ENCODE data around the gene TAF5.

The TAF5 gene

DNA sequence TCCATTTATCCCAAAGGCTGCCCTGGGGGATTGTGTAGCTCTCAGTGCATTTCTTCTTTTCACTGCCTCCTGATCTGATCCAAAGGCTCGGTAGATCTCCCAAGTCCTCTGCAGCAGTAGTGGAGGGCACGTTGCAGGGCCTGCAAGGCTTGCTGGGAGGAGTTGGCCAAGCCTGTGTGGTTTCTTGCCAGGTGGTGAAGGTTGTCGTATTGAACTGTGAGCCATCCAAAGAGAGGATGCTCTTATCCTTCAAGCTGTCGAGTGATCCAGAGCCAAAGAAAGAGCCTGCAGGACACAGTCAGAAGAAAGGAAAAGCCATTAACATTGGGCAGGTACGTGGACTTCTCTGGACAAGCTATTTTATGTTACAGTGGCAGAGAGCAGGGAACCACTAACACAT is 49.8 kb downstream of the TAF5 start:
- H3K36me3 ChIP-seq (ENCODE audit: control insufficient read depth, insufficient read depth, low read length), result no peaks in the 10 kb centered on the region
- no peak overlapping the region for H3K9ac ChIP-seq
- H3K4me2 ChIP-seq (ENCODE audit: low read length), result no peak overlapping the region
- no peaks in the 10 kb centered on the region for H3K4me1 ChIP-seq
- no peak overlapping the region for H3K4me3 ChIP-seq (ENCODE audit: low read depth, low read length)
- no peak overlapping the region for H3K27ac ChIP-seq
- TF ChIP-seq CTCF (IDR thresholded peaks at IDR 0.05), result no peak
- no peaks in the 10 kb centered on the region for H3K27me3 ChIP-seq (ENCODE audit: control insufficient read depth, insufficient read depth, low read length)
- H3K9me3 ChIP-seq (ENCODE audit: control insufficient read depth, low read length), result no peaks in the 10 kb centered on the region
- H3K79me2 ChIP-seq, result no peaks in the 10 kb centered on the region
- no peak overlapping the region for H2AFZ ChIP-seq

DNA sequence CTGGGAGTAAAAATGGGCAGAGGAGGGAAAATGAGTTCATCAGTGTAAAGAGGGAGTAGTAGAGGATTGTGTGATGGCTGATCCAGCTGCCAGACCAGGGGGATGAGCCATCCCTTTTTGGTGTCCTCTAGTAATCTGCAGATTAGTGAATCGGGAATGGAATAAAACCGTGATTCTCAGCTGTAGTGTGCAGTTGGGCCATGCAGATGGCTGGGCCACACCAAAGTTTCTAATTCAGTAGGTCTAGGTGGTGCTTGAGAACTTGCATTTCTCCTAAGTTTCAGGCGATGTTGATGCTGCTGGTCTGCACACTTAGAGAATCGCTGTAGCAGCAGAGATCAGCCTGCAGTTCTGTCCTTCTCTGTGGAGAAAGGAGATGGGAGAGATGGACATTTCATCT is 51.3 kb downstream of the TAF5 start:
- TF ChIP-seq CTCF (IDR thresholded peaks at IDR 0.05), result no peak

DNA sequence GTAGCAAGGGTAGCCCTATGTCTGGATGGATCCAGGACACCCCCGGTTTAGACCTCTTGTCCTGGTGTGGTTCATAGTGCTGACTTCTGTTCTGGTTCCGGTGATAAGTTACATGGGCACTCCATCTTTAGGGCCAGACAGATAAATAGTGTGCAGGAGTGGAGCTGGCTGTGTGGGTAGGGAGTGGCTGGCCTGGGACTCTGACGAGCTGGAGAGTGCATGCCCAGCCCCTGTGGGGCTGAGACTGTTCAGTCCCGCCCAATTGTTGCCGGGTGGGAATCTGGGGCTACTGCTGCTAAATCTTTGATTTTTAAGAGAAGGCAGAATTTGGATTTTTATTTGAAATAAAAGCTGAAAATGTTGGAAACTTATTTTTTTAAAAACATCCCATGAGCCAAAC is 56.0 kb downstream of the TAF5 start:
- no peak for TF ChIP-seq CTCF (IDR thresholded peaks at IDR 0.05)
- Histone ChIP-seq H3K36me3 (ENCODE audit: control insufficient read depth, insufficient read depth, low read length) (no peaks in the 10 kb centered on the region), H3K79me2 (no peaks in the 10 kb centered on the region)

More for the DNA sequence above, 51.3 kb downstream of the TAF5 start:
- H3K9me3 ChIP-seq (ENCODE audit: control insufficient read depth, low read length), result no peaks in the 10 kb centered on the region
- H3K79me2 ChIP-seq, result no peaks in the 10 kb centered on the region
- H3K9ac ChIP-seq, result no peak overlapping the region
- no peaks in the 10 kb centered on the region for H3K27me3 ChIP-seq (ENCODE audit: control insufficient read depth, insufficient read depth, low read length)
- no peaks in the 10 kb centered on the region for H3K4me1 ChIP-seq
- H3K27ac ChIP-seq, result no peak overlapping the region
- H3K4me2 ChIP-seq (ENCODE audit: low read length), result no peak overlapping the region
- H3K4me3 ChIP-seq (ENCODE audit: low read depth, low read length), result no peak overlapping the region
- no peak overlapping the region for H2AFZ ChIP-seq
- no peaks in the 10 kb centered on the region for H3K36me3 ChIP-seq (ENCODE audit: control insufficient read depth, insufficient read depth, low read length)

GRCh38 chr10:103427866-103428265 is 60.1 kb downstream of the TAF5 start:
- no peaks in the 10 kb centered on the region for H3K27me3 ChIP-seq (ENCODE audit: control insufficient read depth, insufficient read depth, low read length)
- no peak overlapping the region for H3K27ac ChIP-seq
- no peak overlapping the region for H3K9ac ChIP-seq
- no peaks in the 10 kb centered on the region for H3K9me3 ChIP-seq (ENCODE audit: control insufficient read depth, low read length)
- H3K4me3 ChIP-seq (ENCODE audit: low read depth, low read length), result no peak overlapping the region
- H2AFZ ChIP-seq, result no peak overlapping the region
- H3K4me2 ChIP-seq (ENCODE audit: low read length), result no peak overlapping the region
- no peaks in the 10 kb centered on the region for H3K4me1 ChIP-seq
- no peak for TF ChIP-seq CTCF (IDR thresholded peaks at IDR 0.05)
- no peaks in the 10 kb centered on the region for H3K36me3 ChIP-seq (ENCODE audit: control insufficient read depth, insufficient read depth, low read length)
- H3K79me2 ChIP-seq, result no peaks in the 10 kb centered on the region

More for the DNA sequence above, 56.0 kb downstream of the TAF5 start:
- Histone ChIP-seq H3K4me2 (ENCODE audit: low read length) (no peak overlapping the region), H3K27me3 (ENCODE audit: control insufficient read depth, insufficient read depth, low read length) (no peaks in the 10 kb centered on the region), H3K4me1 (no peaks in the 10 kb centered on the region), H3K27ac (no peak overlapping the region), H3K9ac (no peak overlapping the region), H3K9me3 (ENCODE audit: control insufficient read depth, low read length) (no peaks in the 10 kb centered on the region), H2AFZ (no peak overlapping the region), H3K4me3 (ENCODE audit: low read depth, low read length) (no peak overlapping the region)

DNA sequence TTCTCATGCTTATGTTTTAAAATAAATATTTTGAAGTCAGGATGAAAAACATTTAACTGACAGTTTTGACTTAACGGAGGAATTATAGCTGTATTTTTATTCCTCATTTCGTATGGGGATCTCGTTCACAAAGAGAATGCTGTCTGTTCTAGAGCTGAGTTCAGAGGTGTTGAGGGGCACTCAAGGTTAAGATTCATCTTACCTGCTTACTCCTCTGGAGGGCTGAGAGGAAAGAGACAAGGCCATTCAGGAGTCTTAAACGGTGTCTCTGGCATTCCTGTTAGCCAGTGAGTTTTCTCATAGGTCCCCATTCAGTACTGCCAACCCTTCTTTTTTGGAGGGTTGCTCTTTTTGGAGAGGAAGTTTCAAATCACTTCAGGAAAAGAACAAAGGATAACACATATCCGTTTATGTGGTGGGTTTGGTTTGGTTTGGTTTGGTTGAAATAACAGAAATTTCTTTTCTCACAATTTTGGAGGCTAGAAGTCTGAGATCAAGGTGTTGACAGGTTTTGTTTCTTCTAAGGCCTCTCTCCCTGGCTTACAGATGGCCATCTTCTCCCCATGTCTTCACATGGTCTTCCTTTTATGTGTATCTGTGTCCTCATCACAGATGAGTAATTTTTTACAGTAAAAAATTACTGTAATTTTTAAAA is 61.3 kb downstream of the TAF5 start:
- TF ChIP-seq CTCF (IDR thresholded peaks at IDR 0.05), result no peak
- Histone ChIP-seq H3K27me3 (ENCODE audit: control insufficient read depth, insufficient read depth, low read length) (no peaks in the 10 kb centered on the region), H3K79me2 (no peaks in the 10 kb centered on the region), H3K36me3 (ENCODE audit: control insufficient read depth, insufficient read depth, low read length) (no peaks in the 10 kb centered on the region), H3K4me3 (ENCODE audit: low read depth, low read length) (no peak overlapping the region), H3K4me1 (no peaks in the 10 kb centered on the region), H3K27ac (no peak overlapping the region), H3K4me2 (ENCODE audit: low read length) (no peak overlapping the region), H2AFZ (no peak overlapping the region), H3K9me3 (ENCODE audit: control insufficient read depth, low read length) (no peaks in the 10 kb centered on the region), H3K9ac (no peak overlapping the region)

Data from parathyroid adenoma (tissue), 2 donors.